GM19468 (cell line): ENCODE measurements around the gene DENND2A.
"Not testable (repeated sequence)": the region's sequence is repeated elsewhere in the genome, so short reads cannot be mapped to it uniquely, and the experiment has no call there.

Source experiments
- ATAC-seq: cut with Tn5 transposase; IDR thresholded peaks from one replicate; pipeline ENCODE4 v1.9.1; 2021; ENCODE audit warnings: mild to moderate bottlenecking, moderate library complexity, moderate number of reproducible peaks; ENCODE audit not compliant: unreplicated experiment; ENCODE audit errors: extremely low read depth

The DENND2A gene

GRCh38 chr7:140593672-140593982 lies 47.0 kb downstream of the DENND2A start:
- no peak for ATAC-seq

GRCh38 chr7:140592964-140593671 lies 47.5 kb downstream of the DENND2A start:
- no peak for ATAC-seq

GRCh38 chr7:140591180-140591902 lies 49.3 kb downstream of the DENND2A start:
- no peak for ATAC-seq

- ATAC-seq = no peak
Observed at GRCh38 chr7:140587243-140587642, 53.4 kb downstream of the DENND2A start.

GRCh38 chr7:140586516-140586915 lies 54.1 kb downstream of the DENND2A start:
- ATAC-seq = no peak

- no peak for ATAC-seq
Observed at GRCh38 chr7:140585333-140585732, 55.3 kb downstream of the DENND2A start.

GRCh38 chr7:140584195-140584851 lies 56.3 kb downstream of the DENND2A start:
- no peak for ATAC-seq

- ATAC-seq = no peak
Observed at GRCh38 chr7:140581411-140581810, 59.2 kb downstream of the DENND2A start.

- no peak for ATAC-seq
Observed at GRCh38 chr7:140577651-140578050, 63.0 kb downstream of the DENND2A start.

GRCh38 chr7:140576589-140576988 lies 64.0 kb downstream of the DENND2A start:
- no peak for ATAC-seq

GRCh38 chr7:140571538-140572122 lies 69.0 kb downstream of the DENND2A start:
- ATAC-seq = no peak

- ATAC-seq = no peak
Observed at GRCh38 chr7:140570120-140570519, 70.5 kb downstream of the DENND2A start.

- no peak for ATAC-seq
Observed at GRCh38 chr7:140568021-140568813, 72.4 kb downstream of the DENND2A start.

GRCh38 chr7:140566186-140566585 lies 74.4 kb downstream of the DENND2A start:
- not testable (repeated sequence) for ATAC-seq

- not testable (repeated sequence) for ATAC-seq
Observed at GRCh38 chr7:140565761-140566160, 74.9 kb downstream of the DENND2A start.

GRCh38 chr7:140564643-140565042 lies 76.0 kb downstream of the DENND2A start:
- ATAC-seq = no peak

- ATAC-seq = no peak
Observed at GRCh38 chr7:140562926-140563481, 77.6 kb downstream of the DENND2A start.

- ATAC-seq = no peak
Observed at GRCh38 chr7:140559410-140559809, 81.2 kb downstream of the DENND2A start.

GRCh38 chr7:140557809-140558518 lies 82.6 kb downstream of the DENND2A start:
- no peak for ATAC-seq
